Activated CD8-positive, alpha-beta T cell treated with anti-CD3 and anti-CD28 coated beads for 36 hours (primary cell): ENCODE measurements around the gene DIS3L2. TPM values are rescaled to one million over a fixed set of nuclear protein-coding genes. Genes with fewer than 3 reads are reported as not detected.

Experiments
- ATAC-seq: fragments of 200-7000 bp; cut with Tn5 transposase; one replicate; pipeline ENCODE4 v1.10.0; 2021; ENCODE audit warnings: mild to moderate bottlenecking, moderate library complexity
- CTCF ChIA-PET: fragments of 350-600 bp; sonication (Branson Sonifier 250); formaldehyde crosslinking; loops from one replicate; lab custom pipeline; 2021; ENCODE audit warnings: antibody characterized with exemption; lab: Charles Lee
- POLR2A ChIA-PET: fragments of 350-600 bp; sonication (Branson Sonifier 250); formaldehyde crosslinking; loops from one replicate; lab custom pipeline; 2021; ENCODE audit warnings: antibody characterized with exemption; lab: Charles Lee
- DNase-seq: peaks from one replicate; pipeline ENCODE4 v3.0.0-alpha.2; 2020
- H3K27ac Mint-ChIP-seq: one replicate; pipeline ENCODE4 v1.8.0; 2021; ENCODE audit warnings: mild to moderate bottlenecking, mixed read lengths
- H3K27me3 Mint-ChIP-seq: one replicate; pipeline ENCODE4 v1.8.0; 2021; ENCODE audit warnings: mixed read lengths
- H3K36me3 Mint-ChIP-seq: one replicate; pipeline ENCODE4 v1.8.0; 2021; ENCODE audit warnings: low read depth, mixed read lengths
- H3K4me1 Mint-ChIP-seq: one replicate; pipeline ENCODE4 v1.8.0; 2021; ENCODE audit warnings: low read depth, mixed read lengths
- H3K4me3 Mint-ChIP-seq: one replicate; pipeline ENCODE4 v1.8.0; 2021; ENCODE audit warnings: mild to moderate bottlenecking, moderate library complexity, mixed read lengths
- H3K9me3 Mint-ChIP-seq: one replicate; pipeline ENCODE4 v1.8.0; 2021; ENCODE audit warnings: mixed read lengths
- CTCF ChIP-seq: fragments of 200-600 bp; IDR thresholded peaks from one replicate; pipeline ENCODE4 v1.8.0; 2022; ENCODE audit warnings: antibody characterized with exemption, mild to moderate bottlenecking
- intact Hi-C: fragments of 100-400 bp; cut with micrococcal nuclease; formaldehyde crosslinking; loops from one replicate; pipeline ENCODE4 v1.10.0; 2022
- total RNA-seq, 2 experiments: library from RNA; stranded (reverse); gene quantifications; one replicate each; pipeline ENCODE4 v1.2.3, GENCODE V29; 2021

Gene DIS3L2
- total RNA-seq, 2 experiments from 2014 or later = 26.5 to 27.2 TPM

- no peaks in the 10 kb centered on the region for H3K4me1 Mint-ChIP-seq
- H3K27ac Mint-ChIP-seq = no peak overlapping the region
- TF ChIP-seq CTCF = no peak
- no peaks in the 10 kb centered on the region for H3K9me3 Mint-ChIP-seq
- no peaks in the 10 kb centered on the region for H3K27me3 Mint-ChIP-seq
- H3K4me3 Mint-ChIP-seq = no peak overlapping the region
- no peak for ATAC-seq
- POLR2A ChIA-PET = interaction anchor here (0.7 kb wide), 1 partner anchor 17 kb away, joined by 3 read pairs; no protein-coding TSS in a partner anchor
- peaks cover 13% of the 10 kb centered on the region for H3K36me3 Mint-ChIP-seq
- CTCF ChIA-PET = interaction anchor here (0.6 to 1.8 kb wide), 7 partner anchors 9 to 375 kb away, joined by 3 to 6 read pairs (median 4); no protein-coding TSS in a partner anchor
- intact Hi-C loops = no loop called here
- no peak for DNase-seq
These were observed 314.2 kb downstream of the DIS3L2 start for GRCh38 chr2:232275670-232276069.

- no peak overlapping the region for H3K27ac Mint-ChIP-seq
- H3K27me3 Mint-ChIP-seq = no peaks in the 10 kb centered on the region
- DNase-seq = no peak
- H3K9me3 Mint-ChIP-seq = no peaks in the 10 kb centered on the region
- peaks cover 17% of the 10 kb centered on the region for H3K36me3 Mint-ChIP-seq
- TF ChIP-seq CTCF = no peak
- ChIA-PET POLR2A (interaction anchor here (0.7 kb wide), 1 partner anchor 16 kb away, joined by 3 read pairs; no protein-coding TSS in a partner anchor), CTCF (interaction anchor here (0.6 to 1.8 kb wide), 8 partner anchors 10 to 376 kb away, joined by 3 to 6 read pairs (median 4); no protein-coding TSS in a partner anchor)
- no peaks in the 10 kb centered on the region for H3K4me1 Mint-ChIP-seq
- H3K4me3 Mint-ChIP-seq = no peak overlapping the region
- intact Hi-C loops = no loop called here
- ATAC-seq = no peak
These were observed 314.7 kb downstream of the DIS3L2 start for GRCh38 chr2:232276084-232276732.

- Mint-ChIP-seq H3K4me1 (no peaks in the 10 kb centered on the region), H3K27ac (no peak overlapping the region), H3K4me3 (no peak overlapping the region), H3K27me3 (no peaks in the 10 kb centered on the region), H3K9me3 (no peaks in the 10 kb centered on the region), H3K36me3 (peaks cover 20% of the 10 kb centered on the region)
- ATAC-seq = no peak
- POLR2A ChIA-PET = no interaction called here
- CTCF ChIA-PET = interaction anchor here (0.9 to 1.5 kb wide), 2 partner anchors 16 to 21 kb away, joined by 4 to 6 read pairs; no protein-coding TSS in a partner anchor
- DNase-seq = no peak
- intact Hi-C loops = no loop called here
- TF ChIP-seq CTCF = no peak
These were observed 315.3 kb downstream of the DIS3L2 start for GRCh38 chr2:232276733-232277313.

GRCh38 chr2:232278534-232278933 lies 317.0 kb downstream of the DIS3L2 start:
- no peak for TF ChIP-seq CTCF
- H3K4me3 Mint-ChIP-seq = no peak overlapping the region
- H3K27me3 Mint-ChIP-seq = no peaks in the 10 kb centered on the region
- no peak for ATAC-seq
- no peak overlapping the region for H3K27ac Mint-ChIP-seq
- H3K9me3 Mint-ChIP-seq = no peaks in the 10 kb centered on the region
- DNase-seq = no peak
- peaks cover 6% of the 10 kb centered on the region for H3K4me1 Mint-ChIP-seq
- POLR2A ChIA-PET = no interaction called here
- H3K36me3 Mint-ChIP-seq = peaks cover 22% of the 10 kb centered on the region
- intact Hi-C loops = no loop called here
- CTCF ChIA-PET = no interaction called here

- Mint-ChIP-seq H3K4me3 (no peak overlapping the region), H3K36me3 (peaks cover 22% of the 10 kb centered on the region), H3K4me1 (peaks cover 23% of the 10 kb centered on the region), H3K9me3 (no peaks in the 10 kb centered on the region), H3K27ac (no peak overlapping the region), H3K27me3 (no peaks in the 10 kb centered on the region)
- ChIA-PET CTCF (interaction anchor here (1.2 kb wide), 1 partner anchor 13 kb away, joined by 3 read pairs; no protein-coding TSS in a partner anchor), POLR2A (no interaction called here)
- TF ChIP-seq CTCF = no peak
- no peak for ATAC-seq
- DNase-seq = no peak
- intact Hi-C loops = no loop called here
These were observed 318.8 kb downstream of the DIS3L2 start for GRCh38 chr2:232280341-232280740.
